Peyer's patch (tissue), 4 donors: ENCODE measurements around the gene OTUD5.

ENCODE experiments used
- POLR2A ChIP-seq, 2 donors: fragments of 450-650 bp; IDR thresholded peaks; one replicate each; pipeline ENCODE4 v1.5.1; 2017; ENCODE audit warnings: antibody characterized with exemption in 2 of 2, mild to moderate bottlenecking in 2 of 2, moderate library complexity in 2 of 2
- TF ChIP-seq, protein P1 (sequence below), 6 experiments: fragments of 450-650 bp in 4 of 6; fragments of 200-600 bp in 2 of 6; sonication (generic) in 1 of 6; IDR thresholded peaks; one replicate each; pipeline ENCODE4 v1.5.1; 2017 to 2019; ENCODE audit warnings: antibody characterized with exemption in 6 of 6, mild to moderate bottlenecking in 3 of 6, moderate library complexity in 1 of 6

DNA sequence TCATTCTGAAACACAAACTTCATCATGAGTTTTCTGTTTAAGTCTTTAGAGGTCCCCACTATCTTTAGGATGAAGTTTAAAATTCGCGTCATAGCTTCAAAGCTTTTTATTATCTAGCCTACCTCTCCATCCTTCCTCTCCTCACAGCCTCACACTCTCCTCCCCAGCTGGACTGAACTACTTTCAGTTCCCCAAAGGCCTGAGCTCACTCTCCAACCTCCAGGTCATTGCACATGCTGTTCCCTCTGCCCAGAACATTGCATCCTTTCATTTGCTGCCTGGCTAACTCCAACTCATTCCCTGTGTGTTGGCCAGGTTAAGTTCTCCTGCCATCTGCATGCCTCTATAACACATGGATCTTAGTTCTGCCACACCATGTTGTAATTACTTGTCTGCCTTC lies 2.9 kb upstream of the OTUD5 start:
- TF ChIP-seq, protein P1, sequence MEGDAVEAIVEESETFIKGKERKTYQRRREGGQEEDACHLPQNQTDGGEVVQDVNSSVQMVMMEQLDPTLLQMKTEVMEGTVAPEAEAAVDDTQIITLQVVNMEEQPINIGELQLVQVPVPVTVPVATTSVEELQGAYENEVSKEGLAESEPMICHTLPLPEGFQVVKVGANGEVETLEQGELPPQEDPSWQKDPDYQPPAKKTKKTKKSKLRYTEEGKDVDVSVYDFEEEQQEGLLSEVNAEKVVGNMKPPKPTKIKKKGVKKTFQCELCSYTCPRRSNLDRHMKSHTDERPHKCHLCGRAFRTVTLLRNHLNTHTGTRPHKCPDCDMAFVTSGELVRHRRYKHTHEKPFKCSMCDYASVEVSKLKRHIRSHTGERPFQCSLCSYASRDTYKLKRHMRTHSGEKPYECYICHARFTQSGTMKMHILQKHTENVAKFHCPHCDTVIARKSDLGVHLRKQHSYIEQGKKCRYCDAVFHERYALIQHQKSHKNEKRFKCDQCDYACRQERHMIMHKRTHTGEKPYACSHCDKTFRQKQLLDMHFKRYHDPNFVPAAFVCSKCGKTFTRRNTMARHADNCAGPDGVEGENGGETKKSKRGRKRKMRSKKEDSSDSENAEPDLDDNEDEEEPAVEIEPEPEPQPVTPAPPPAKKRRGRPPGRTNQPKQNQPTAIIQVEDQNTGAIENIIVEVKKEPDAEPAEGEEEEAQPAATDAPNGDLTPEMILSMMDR (IDR thresholded peaks at IDR 0.05), result no peak
- no peak for TF ChIP-seq POLR2A (IDR thresholded peaks at IDR 0.05)
